Measurements from ENCODE around the gene LRRFIP2. TPM values are rescaled to one million over a fixed set of nuclear protein-coding genes. Genes with fewer than 3 reads are reported as not detected.
"Not testable (repeated sequence)": the region's sequence is repeated elsewhere in the genome, so short reads cannot be mapped to it uniquely, and the experiment has no call there.

LRRFIP2 gene
- total RNA-seq, 1 donor: 84.2 TPM

GRCh38 chr3:37217098-37217849, 42.9 kb upstream of the LRRFIP2 start:
- DNase-seq (ENCODE audit: low read depth): no peak
- no peak overlapping the region for H3K4me3 ChIP-seq (ENCODE audit: low read depth, low read length)

GRCh38 chr3:37216597-37217097, 42.3 kb upstream of the LRRFIP2 start:
- H3K4me3 ChIP-seq (ENCODE audit: low read depth, low read length): no peak overlapping the region
- no peak for TF ChIP-seq CTCF (IDR thresholded peaks at IDR 0.05; ENCODE audit: insufficient read depth, low read depth, low read length)
- DNase-seq (ENCODE audit: low read depth): no peak

More at GRCh38 chr3:37217098-37217849, 42.9 kb upstream of the LRRFIP2 start:
- no peak for TF ChIP-seq CTCF (IDR thresholded peaks at IDR 0.05; ENCODE audit: insufficient read depth, low read depth, low read length)

GRCh38 chr3:37214076-37214475, 39.7 kb upstream of the LRRFIP2 start:
- no peak for DNase-seq (ENCODE audit: low read depth)
- H3K4me3 ChIP-seq (ENCODE audit: low read depth, low read length): no peak overlapping the region
- no peak for TF ChIP-seq CTCF (IDR thresholded peaks at IDR 0.05; ENCODE audit: insufficient read depth, low read depth, low read length)

- DNase-seq (ENCODE audit: low read depth): peak; percentile 31
- no peak for TF ChIP-seq CTCF (IDR thresholded peaks at IDR 0.05; ENCODE audit: insufficient read depth, low read depth, low read length)
- no peak overlapping the region for H3K4me3 ChIP-seq (ENCODE audit: low read depth, low read length)
These were observed 35.8 kb upstream of the LRRFIP2 start for GRCh38 chr3:37210230-37210629.

GRCh38 chr3:37208576-37208975, 34.2 kb upstream of the LRRFIP2 start:
- H3K4me3 ChIP-seq (ENCODE audit: low read depth, low read length); DNase-seq (ENCODE audit: low read depth): not testable (repeated sequence)

GRCh38 chr3:37208008-37208407, 33.6 kb upstream of the LRRFIP2 start:
- H3K4me3 ChIP-seq (ENCODE audit: low read depth, low read length); DNase-seq (ENCODE audit: low read depth): not testable (repeated sequence)

- not testable (repeated sequence) for DNase-seq (ENCODE audit: low read depth); H3K4me3 ChIP-seq (ENCODE audit: low read depth, low read length)
These were observed 31.7 kb upstream of the LRRFIP2 start for GRCh38 chr3:37206041-37206440.

GRCh38 chr3:37204314-37204713, 29.9 kb upstream of the LRRFIP2 start:
- DNase-seq (ENCODE audit: low read depth): no peak
- no peak for TF ChIP-seq CTCF (IDR thresholded peaks at IDR 0.05; ENCODE audit: insufficient read depth, low read depth, low read length)

More at GRCh38 chr3:37204314-37204713, 29.9 kb upstream of the LRRFIP2 start:
- H3K4me3 ChIP-seq (ENCODE audit: low read depth, low read length): no peak overlapping the region
